NCI-H146 treated with DMSO at 0.1 percent for 48 hours (cell line): ENCODE results near the gene PRKAB2.
"Not testable (repeated sequence)": the region's sequence is repeated elsewhere in the genome, so short reads cannot be mapped to it uniquely, and the experiment has no call there.

Source experiments
- DNase-seq: peaks from one replicate; lab custom pipeline; 2025; ENCODE audit not compliant: unreplicated experiment; lab: John Stamatoyannopoulos, UW

PRKAB2 gene

GRCh38 chr1:147111381-147112130 is 60.7 kb downstream of the PRKAB2 start:
- no peak for DNase-seq

- no peak for DNase-seq
Observed at GRCh38 chr1:147110872-147111271, 61.4 kb downstream of the PRKAB2 start.

DNA sequence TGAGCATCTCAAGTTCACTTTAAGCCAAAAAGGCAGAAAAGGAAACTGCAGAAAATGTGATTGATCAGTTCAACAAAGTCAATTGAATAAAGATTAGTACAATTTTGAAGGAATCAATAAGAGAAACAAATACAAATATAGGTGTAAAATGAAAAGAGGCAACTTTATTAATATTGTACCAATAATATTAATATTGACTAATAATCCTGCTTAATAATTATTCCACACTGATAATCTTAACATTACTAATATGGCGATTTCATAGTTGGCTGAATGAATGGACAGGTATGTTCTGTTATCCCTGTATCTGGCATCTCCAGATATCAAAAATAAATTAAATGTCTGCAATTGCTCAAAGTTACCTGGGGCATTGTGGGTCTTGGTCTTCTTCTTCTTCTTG is 61.8 kb downstream of the PRKAB2 start:
- no peak for DNase-seq

DNA sequence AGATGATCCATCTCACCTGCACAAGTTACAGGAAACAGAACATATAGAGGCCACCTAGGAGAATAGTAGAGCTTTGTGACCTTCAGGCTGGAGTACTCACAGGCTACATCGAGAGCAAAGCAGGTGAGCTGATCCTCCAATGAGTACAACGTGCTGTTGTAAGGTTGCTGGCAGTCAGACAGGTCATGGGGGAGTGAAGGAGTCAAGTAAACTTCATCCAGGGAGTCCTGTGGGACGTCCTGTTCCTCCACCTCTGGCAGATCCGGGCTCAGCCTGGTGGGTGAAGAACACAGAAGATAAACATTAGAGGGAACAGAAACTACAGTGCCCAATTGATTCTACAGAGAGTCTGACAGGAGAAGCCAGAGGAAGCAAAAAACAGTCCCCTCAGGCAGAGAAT is 62.5 kb downstream of the PRKAB2 start:
- no peak for DNase-seq

- DNase-seq = no peak
Observed at GRCh38 chr1:147109041-147109440, 63.2 kb downstream of the PRKAB2 start.

DNA sequence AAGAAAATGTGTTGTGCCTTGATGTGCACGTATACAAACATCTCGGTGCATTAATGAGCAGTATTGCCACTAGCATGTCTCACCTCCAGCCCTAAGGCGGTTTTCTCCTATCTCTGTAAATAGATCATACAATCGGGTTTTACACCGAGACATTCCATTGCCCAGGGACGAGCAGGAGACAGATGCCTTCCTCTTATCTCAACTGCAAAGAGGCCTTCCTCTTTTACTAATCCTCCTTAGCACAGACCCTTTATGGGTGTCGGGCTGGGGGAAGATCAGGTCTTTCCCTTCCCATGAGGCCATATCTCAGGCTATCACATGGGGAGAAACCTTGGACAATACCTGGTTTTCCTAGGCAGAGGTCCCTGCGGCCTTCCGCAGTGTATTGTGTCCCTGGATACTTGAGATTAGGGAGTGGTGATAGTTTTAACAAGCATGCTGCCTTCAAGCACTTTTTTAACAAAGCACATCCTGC is 65.8 kb downstream of the PRKAB2 start:
- DNase-seq = not testable (repeated sequence)

DNA sequence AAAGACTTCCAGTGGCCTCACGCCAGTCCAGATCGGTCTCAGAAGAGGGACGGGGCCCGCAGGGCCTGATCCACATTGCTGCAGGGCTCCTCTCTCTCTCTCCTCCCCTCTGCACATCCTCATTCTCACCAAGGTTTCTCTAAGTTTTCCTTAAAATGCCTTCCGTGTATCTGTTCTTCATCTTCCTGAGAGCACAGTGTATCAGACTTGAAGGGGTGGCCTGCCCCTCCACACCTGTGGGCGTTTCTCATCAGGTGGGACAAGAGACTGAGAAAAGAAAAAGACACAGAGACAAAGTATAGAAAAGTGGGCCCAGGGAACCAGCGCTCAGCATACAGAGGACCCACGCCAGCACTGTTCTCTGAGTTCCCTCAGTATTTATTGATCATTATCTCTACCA is 66.4 kb downstream of the PRKAB2 start:
- no peak for DNase-seq
